ENCODE measurements around the gene C4orf50.

GRCh38 chr4:5964030-5964429 is 54.2 kb downstream of the C4orf50 start:
- TF ChIP-seq, protein P1, sequence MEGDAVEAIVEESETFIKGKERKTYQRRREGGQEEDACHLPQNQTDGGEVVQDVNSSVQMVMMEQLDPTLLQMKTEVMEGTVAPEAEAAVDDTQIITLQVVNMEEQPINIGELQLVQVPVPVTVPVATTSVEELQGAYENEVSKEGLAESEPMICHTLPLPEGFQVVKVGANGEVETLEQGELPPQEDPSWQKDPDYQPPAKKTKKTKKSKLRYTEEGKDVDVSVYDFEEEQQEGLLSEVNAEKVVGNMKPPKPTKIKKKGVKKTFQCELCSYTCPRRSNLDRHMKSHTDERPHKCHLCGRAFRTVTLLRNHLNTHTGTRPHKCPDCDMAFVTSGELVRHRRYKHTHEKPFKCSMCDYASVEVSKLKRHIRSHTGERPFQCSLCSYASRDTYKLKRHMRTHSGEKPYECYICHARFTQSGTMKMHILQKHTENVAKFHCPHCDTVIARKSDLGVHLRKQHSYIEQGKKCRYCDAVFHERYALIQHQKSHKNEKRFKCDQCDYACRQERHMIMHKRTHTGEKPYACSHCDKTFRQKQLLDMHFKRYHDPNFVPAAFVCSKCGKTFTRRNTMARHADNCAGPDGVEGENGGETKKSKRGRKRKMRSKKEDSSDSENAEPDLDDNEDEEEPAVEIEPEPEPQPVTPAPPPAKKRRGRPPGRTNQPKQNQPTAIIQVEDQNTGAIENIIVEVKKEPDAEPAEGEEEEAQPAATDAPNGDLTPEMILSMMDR (IDR thresholded peaks at IDR 0.05; ENCODE audit: low read length): no peak
- TF ChIP-seq EZH2 (optimal IDR thresholded peaks at IDR 0.05; ENCODE audit: low read depth, low read length): no peak
